Measurements from ENCODE around the gene ITGA1.
A peak's percentile ranks its signal among the peaks of the same experiment; 100 is the strongest.

The ITGA1 gene

DNA sequence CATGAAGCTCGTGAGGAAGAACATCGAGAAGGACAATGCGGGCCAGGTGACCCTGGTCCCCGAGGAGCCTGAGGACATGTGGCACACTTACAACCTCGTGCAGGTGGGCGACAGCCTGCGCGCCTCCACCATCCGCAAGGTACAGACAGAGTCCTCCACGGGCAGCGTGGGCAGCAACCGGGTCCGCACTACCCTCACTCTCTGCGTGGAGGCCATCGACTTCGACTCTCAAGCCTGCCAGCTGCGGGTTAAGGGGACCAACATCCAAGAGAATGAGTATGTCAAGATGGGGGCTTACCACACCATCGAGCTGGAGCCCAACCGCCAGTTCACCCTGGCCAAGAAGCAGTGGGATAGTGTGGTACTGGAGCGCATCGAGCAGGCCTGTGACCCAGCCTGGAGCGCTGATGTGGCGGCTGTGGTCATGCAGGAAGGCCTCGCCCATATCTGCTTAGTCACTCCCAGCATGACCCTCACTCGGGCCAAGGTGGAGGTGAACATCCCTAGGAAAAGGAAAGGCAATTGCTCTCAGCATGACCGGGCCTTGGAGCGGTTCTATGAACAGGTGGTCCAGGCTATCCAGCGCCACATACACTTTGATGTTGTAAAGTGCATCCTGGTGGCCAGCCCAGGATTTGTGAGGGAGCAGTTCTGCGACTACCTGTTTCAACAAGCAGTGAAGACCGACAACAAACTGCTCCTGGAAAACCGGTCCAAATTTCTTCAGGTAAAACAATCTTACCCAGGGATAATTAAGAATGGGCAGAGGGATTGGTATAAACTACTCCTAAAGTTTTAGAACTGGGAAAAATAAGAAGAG lies 12.9 kb downstream of the ITGA1 start:
- TF ChIP-seq, protein P1, sequence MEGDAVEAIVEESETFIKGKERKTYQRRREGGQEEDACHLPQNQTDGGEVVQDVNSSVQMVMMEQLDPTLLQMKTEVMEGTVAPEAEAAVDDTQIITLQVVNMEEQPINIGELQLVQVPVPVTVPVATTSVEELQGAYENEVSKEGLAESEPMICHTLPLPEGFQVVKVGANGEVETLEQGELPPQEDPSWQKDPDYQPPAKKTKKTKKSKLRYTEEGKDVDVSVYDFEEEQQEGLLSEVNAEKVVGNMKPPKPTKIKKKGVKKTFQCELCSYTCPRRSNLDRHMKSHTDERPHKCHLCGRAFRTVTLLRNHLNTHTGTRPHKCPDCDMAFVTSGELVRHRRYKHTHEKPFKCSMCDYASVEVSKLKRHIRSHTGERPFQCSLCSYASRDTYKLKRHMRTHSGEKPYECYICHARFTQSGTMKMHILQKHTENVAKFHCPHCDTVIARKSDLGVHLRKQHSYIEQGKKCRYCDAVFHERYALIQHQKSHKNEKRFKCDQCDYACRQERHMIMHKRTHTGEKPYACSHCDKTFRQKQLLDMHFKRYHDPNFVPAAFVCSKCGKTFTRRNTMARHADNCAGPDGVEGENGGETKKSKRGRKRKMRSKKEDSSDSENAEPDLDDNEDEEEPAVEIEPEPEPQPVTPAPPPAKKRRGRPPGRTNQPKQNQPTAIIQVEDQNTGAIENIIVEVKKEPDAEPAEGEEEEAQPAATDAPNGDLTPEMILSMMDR (IDR thresholded peaks at IDR 0.05; ENCODE audit: poor library complexity, severe bottlenecking): no peak
- peak; percentile 84 for DNase-seq (ENCODE audit: low spot score)
- Histone ChIP-seq H3K9me3 (ENCODE audit: severe bottlenecking) (no peaks in the 10 kb centered on the region), H3K4me1 (ENCODE audit: insufficient read depth, poor library complexity, severe bottlenecking) (peaks cover 29% of the 10 kb centered on the region), H3K27me3 (ENCODE audit: insufficient read depth, poor library complexity, severe bottlenecking) (no peaks in the 10 kb centered on the region), H3K36me3 (ENCODE audit: low read depth) (peaks cover 50% of the 10 kb centered on the region), H3K27ac (ENCODE audit: poor library complexity, severe bottlenecking) (peak overlapping the region; percentile 95), H3K4me3 (ENCODE audit: severe bottlenecking) (peak overlapping the region; percentile 54)
- ATAC-seq (ENCODE audit: low read depth): peak; percentile 79

DNA sequence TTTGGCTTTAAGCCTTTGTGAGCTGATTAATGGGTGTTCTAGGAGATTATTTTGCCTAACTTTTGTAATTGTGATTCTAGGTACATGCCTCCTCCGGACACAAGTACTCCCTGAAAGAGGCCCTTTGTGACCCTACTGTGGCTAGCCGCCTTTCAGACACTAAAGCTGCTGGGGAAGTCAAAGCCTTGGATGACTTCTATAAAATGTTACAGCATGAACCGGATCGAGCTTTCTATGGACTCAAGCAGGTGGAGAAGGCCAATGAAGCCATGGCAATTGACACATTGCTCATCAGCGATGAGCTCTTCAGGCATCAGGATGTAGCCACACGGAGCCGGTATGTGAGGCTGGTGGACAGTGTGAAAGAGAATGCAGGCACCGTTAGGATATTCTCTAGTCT lies 13.6 kb downstream of the ITGA1 start:
- H3K4me1 ChIP-seq (ENCODE audit: insufficient read depth, poor library complexity, severe bottlenecking): peaks cover 29% of the 10 kb centered on the region
- peak overlapping the region; percentile 95 for H3K27ac ChIP-seq (ENCODE audit: poor library complexity, severe bottlenecking)
- no peak for DNase-seq (ENCODE audit: low spot score)
- TF ChIP-seq, protein P1 (IDR thresholded peaks at IDR 0.05; ENCODE audit: poor library complexity, severe bottlenecking): no peak
- H3K36me3 ChIP-seq (ENCODE audit: low read depth): peaks cover 55% of the 10 kb centered on the region
- H3K27me3 ChIP-seq (ENCODE audit: insufficient read depth, poor library complexity, severe bottlenecking): no peaks in the 10 kb centered on the region
- peak; percentile 15; the same call in 1 of the 3 replicates for ATAC-seq (ENCODE audit: low read depth)
- peak overlapping the region; percentile 54 for H3K4me3 ChIP-seq (ENCODE audit: severe bottlenecking)
- no peaks in the 10 kb centered on the region for H3K9me3 ChIP-seq (ENCODE audit: severe bottlenecking)

DNA sequence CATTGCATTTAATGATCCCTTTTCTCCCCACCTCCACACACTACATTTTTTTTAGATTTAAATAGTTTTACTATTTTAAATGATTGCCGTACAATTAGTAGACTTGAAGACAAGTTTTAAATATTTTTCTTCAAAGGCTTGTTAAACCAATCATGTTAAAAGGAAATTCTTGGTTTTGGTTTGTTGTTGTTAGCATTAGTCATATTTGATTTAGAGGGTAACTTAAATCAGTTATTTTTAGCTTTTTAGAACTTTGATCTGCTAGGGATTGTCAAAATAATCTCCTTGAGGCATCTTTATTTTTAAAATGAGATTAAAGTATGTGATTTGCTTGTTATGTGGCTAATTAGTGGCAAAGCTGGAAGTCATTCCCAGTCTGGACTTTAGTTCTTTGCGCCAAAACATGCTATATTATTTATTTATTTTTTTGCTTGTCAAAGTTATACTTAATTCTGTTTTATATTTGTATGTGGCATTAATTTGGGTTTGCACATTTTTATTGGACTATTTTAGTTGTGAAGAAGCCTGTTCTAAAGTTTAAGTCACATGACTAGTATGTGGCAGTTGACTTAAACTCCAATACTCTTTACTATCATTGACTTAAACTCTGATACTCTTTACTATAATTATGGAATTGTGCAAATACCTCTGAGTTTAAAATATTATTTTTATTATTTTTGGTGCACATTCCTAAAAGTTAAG lies 14.7 kb downstream of the ITGA1 start:
- Histone ChIP-seq H3K9me3 (ENCODE audit: severe bottlenecking) (no peaks in the 10 kb centered on the region), H3K27ac (ENCODE audit: poor library complexity, severe bottlenecking) (no peak overlapping the region), H3K4me1 (ENCODE audit: insufficient read depth, poor library complexity, severe bottlenecking) (peaks cover 29% of the 10 kb centered on the region), H3K27me3 (ENCODE audit: insufficient read depth, poor library complexity, severe bottlenecking) (no peaks in the 10 kb centered on the region), H3K4me3 (ENCODE audit: severe bottlenecking) (peak overlapping the region; percentile 54), H3K36me3 (ENCODE audit: low read depth) (peaks cover 55% of the 10 kb centered on the region)
- no peak for ATAC-seq (ENCODE audit: low read depth)
- DNase-seq (ENCODE audit: low spot score): no peak
- TF ChIP-seq, protein P1 (IDR thresholded peaks at IDR 0.05; ENCODE audit: poor library complexity, severe bottlenecking): no peak

DNA sequence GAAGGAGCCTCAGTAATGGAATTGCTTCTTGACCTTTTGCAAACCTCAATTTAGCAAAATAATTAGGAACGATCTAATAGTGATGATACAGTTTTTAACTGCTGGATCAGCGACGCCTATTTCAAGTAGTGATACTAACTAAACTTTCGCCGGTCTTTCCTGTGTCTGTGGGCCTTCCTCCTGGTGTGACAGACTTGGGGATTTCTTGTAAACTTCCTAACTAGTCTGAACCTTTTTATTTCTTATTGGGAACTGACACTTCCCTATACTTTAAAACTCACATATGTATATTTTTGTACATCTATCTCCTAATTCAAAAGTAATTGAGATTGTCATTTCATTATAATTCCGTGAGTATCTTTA lies 15.2 kb downstream of the ITGA1 start:
- ATAC-seq (ENCODE audit: low read depth) (no peak), DNase-seq (ENCODE audit: low spot score) (no peak)
- Histone ChIP-seq H3K4me3 (ENCODE audit: severe bottlenecking) (no peak overlapping the region), H3K27ac (ENCODE audit: poor library complexity, severe bottlenecking) (no peak overlapping the region), H3K9me3 (ENCODE audit: severe bottlenecking) (no peaks in the 10 kb centered on the region), H3K36me3 (ENCODE audit: low read depth) (peaks cover 55% of the 10 kb centered on the region), H3K27me3 (ENCODE audit: insufficient read depth, poor library complexity, severe bottlenecking) (no peaks in the 10 kb centered on the region), H3K4me1 (ENCODE audit: insufficient read depth, poor library complexity, severe bottlenecking) (peaks cover 32% of the 10 kb centered on the region)
- TF ChIP-seq, protein P1 (IDR thresholded peaks at IDR 0.05; ENCODE audit: poor library complexity, severe bottlenecking): no peak

Measured in RWPE2 (cell line).